ENCODE measurements around the gene MED15.

GRCh38 chr22:20607157-20607907, 99.9 kb downstream of the MED15 start:
- TF ChIP-seq EP300 (IDR thresholded peaks at IDR 0.05; ENCODE audit: borderline replicate concordance in 1 of 2, low read depth in 2 of 2, low read length in 2 of 2) (no peak), POLR2AphosphoS5 (IDR thresholded peaks at IDR 0.05; ENCODE audit: low read depth, low read length) (no peak), EZH2 (IDR thresholded peaks at IDR 0.05; ENCODE audit: low read depth, low read length, severe bottlenecking) (no peak), SP2 (IDR thresholded peaks at IDR 0.05; ENCODE audit: low read length) (no peak), CTCF (IDR thresholded peaks at IDR 0.05; ENCODE audit: control extremely low read depth in 1 of 3, insufficient read depth in 1 of 3, low read depth in 1 of 3, low read length in 3 of 3) (no peak), RAD21 (IDR thresholded peaks at IDR 0.05 in 1 of 2, conservative IDR thresholded peaks at IDR 0.05 in 1 of 2; ENCODE audit: low read depth in 2 of 2, low read length in 2 of 2) (0 out of 4 replicates have a peak, but pooled peaks of 1 of the 2 experiments have one; percentile 1), POLR2A (IDR thresholded peaks at IDR 0.05; ENCODE audit: control extremely low read depth in 1 of 2, low read depth in 2 of 2, low read length in 2 of 2) (no peak), JUN (IDR thresholded peaks at IDR 0.05; ENCODE audit: low read depth, low read length) (no peak), EGR1 (IDR thresholded peaks at IDR 0.05; ENCODE audit: borderline replicate concordance, low read depth, low read length) (no peak), NRF1 (IDR thresholded peaks at IDR 0.05; ENCODE audit: low read depth, low read length) (no peak), ZNF274 (IDR thresholded peaks at IDR 0.05; ENCODE audit: borderline replicate concordance, extremely low read depth, low read length) (no peak), SUZ12 (IDR thresholded peaks at IDR 0.05; ENCODE audit: low read length) (no peak)

All from H1 (cell line).